VCaP (cell line): Measurements from ENCODE around the gene CATSPERE.

Source experiments
- H3K27ac ChIP-seq: fragments of 450-650 bp; 2 replicates; pipeline ENCODE4 v1.5.1; 2017
- CTCF ChIP-seq: fragments of 450-650 bp; conservative IDR thresholded peaks from 2 replicates; pipeline ENCODE4 v1.5.1; 2017; ENCODE audit warnings: mild to moderate bottlenecking, moderate library complexity

Gene CATSPERE

DNA sequence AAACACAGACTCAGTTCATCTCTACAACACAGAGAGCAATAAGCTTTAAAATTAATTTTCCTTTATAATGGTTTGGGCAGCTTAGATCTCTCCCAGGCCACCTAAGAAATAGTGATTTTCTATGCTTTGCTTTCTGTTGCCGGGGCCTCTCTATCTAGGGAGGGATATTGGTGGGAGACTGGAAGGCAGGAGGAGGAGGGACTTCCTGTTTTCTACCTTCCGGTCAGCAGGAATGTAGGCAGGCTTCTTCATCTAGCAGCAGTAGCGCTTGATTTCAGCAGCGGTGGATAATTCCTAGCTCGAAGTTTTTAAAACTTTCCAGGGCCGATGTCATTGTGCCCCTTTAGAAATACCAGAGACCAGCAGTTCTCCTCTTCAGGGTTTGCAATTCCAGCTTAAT lies 186.7 kb downstream of the CATSPERE start:
- TF ChIP-seq CTCF = no peak
- H3K27ac ChIP-seq = no peak overlapping the region

DNA sequence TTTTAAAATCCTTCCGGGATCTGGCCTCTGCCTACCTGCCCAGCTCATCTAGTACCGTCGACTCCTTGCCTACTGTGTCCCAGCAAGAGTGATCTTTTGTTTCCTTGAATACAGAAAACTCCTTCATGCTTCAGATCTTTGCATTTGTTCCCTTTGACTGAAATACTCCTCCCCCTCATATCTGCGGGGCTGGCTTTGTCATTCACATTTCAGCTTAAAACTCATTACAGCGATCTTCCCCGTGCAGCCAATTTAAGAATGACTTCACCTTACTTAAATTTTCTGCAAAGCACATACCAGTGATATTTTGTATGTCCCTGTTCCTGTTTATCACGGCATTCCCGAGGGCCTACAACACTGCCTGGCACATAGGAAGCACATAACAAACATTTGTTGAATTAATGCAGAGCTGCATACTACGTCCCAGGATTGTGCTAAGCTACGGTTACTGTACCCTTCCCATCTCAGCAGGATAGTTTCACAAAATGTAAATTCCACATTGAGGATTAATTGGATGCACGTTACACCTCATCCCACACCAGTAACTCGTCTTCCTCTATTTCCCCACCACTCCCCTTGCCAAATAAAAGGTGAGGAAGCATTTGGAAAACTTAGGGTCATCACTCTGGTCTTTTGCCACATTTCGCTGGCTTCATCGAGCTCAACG lies 191.0 kb downstream of the CATSPERE start:
- H3K27ac ChIP-seq = peak overlapping the region; percentile 85
- no peak for TF ChIP-seq CTCF

DNA sequence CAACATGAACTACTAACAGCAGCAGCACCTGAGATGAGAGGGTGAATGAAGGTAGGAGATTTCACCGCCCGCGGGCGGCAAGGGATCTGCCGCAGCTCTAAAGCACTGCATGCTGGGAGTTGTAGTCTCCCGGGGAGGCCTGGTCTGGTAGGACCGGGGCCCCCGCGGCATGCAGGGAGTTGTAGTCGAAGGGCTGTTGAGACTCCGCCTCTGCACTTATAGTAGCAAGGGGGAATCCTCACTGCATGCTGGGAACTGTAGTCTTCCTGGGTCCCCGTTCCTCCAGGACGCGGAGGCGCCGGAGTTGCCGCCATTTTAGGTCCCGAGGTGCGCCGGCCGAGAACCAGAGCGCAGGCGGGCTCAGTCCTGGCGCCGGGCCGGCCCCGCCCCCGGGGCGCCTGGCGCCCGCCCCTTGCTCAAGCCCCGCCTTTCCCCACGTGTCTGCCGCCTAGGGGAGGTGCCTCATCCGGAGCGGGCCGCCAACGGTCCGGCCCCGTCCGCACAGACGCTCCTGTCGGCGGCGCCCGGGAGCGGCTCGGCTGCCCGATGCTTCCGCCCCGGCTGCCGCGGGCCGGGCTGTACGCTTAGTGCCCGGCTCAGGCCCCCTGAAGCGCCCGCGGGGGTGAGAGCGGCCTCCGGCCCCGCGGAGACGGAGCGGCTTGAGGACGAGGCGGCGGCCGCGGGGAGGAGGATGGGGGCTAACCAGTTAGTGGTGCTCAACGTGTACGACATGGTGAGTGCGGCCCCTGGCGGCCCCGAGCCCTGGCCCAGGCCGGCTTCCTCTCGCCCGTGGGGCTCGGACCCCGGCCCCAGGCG lies 191.8 kb downstream of the CATSPERE start, which contains the start of gene DESI2:
DESI2 (plus strand) TSS at position 504 of the 816 bp plus-strand sequence; CDS start at position 692, 188 bp downstream.
- peak within 1 kb of the TSS; percentile 85 for H3K27ac ChIP-seq
- TF ChIP-seq CTCF = peak; percentile 77

DNA sequence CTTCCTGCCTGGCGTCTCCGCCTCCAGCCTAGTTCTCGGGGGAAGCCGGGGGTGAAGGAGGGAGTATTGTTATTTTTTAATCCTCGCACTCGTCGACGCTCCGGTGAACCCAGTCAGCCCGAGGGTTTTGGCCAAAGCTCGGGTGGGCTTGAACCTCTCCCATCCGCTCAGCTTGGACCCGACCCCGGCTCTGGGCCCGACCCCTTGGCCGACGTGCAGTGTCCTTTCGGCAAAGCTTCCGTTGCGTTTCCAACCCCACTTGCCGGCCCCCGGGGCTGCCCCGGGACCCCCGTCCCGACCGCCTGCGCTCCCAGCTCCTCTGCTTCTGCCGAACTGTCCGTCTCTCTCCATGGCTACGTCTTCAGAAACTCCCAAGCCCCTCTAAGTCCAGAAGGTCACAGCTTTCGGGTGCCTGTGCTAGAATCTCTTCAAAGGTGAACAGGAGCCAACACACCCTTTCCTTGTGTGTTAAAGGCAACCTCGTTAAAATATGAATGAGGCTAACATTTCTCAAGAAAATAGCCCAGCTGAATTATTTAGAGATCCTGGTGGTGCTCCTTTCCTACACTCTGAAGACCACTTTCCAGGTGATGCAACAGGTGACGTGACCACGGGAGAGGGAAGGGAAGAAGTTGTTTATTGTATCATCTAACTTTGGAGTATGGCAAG lies 192.5 kb downstream of the CATSPERE start:
- H3K27ac ChIP-seq = peak overlapping the region; percentile 85
- peak; percentile 14 for TF ChIP-seq CTCF

DNA sequence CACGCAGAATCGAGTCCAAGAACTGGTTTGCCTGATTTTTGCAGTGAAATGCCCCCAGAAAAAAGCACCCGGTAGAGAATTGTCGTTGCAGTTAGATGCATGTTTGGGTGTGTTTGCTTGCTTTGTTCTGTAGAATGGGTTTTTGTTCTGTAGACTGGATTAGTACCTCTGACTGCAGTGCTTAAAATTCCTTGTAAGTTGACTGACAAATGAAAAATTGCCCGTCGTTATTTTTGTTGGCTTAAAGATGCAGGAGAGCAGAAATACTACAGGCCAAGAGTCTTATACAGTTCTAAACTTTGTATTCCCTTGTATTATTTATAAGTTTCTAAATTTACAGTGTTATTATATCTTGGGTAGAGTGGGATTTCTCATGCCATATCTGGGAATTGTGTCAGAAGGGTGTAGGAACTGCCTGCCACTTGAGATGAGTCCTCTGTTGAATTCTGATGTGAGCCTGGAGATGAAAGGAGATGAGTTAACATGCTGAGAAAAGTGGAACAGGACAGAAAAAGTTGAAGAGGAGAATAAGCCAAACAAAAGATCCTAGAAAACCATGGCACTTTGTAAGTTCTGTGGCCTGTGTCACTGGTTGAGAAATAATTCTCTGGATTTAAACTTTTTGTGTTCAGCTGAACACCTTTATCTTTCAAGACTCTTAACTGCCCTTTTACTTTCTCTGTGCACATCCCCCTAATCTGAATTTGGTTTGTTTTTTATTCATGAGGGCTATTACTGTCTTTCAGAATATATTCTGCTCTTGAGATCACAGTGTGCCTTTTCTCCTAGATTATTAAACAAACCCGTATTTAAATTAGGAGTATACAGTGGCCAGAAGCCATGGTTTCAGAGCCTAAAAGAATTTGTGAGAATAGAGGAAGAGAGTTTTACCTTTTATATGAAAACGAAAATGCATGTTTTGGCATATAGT lies 193.3 kb downstream of the CATSPERE start:
- peak overlapping the region; percentile 85; the same call in 1 of the 2 replicates for H3K27ac ChIP-seq
- no peak for TF ChIP-seq CTCF

DNA sequence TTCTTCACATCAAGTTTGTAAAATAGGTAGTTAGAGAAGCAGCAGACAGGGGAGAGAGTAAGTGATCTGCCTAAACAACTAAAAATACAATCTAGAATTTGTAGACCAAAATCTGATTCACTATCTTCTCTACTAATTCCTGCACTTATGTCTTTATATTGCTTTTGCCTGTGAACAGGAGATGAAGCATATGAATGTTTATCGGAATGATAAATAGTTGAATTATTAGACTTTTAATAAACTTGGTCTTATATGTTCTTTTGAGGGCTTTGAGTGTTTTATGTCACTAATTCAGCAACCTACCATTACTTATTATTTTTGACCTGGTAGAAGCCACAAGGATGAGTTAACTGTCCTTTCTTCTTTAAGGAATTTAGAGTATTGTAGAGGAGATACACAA lies 194.1 kb downstream of the CATSPERE start:
- H3K27ac ChIP-seq = no peak overlapping the region
- no peak for TF ChIP-seq CTCF
